Stimulated activated CD8-positive, alpha-beta memory T cell treated with anti-CD3 and anti-CD28 coated beads, Interleukin-2, amount 100 ng/mL, for 1 hour (primary cell): ENCODE results near the gene ERICH3.
"Not testable (repeated sequence)": the region's sequence is repeated elsewhere in the genome, so short reads cannot be mapped to it uniquely, and the experiment has no call there.

Experiments
- DNase-seq, 2 donors: peaks; one replicate each; pipeline ENCODE4 v3.0.0-alpha.2; 2020; ENCODE audit warnings: low read depth in 2 of 2

ERICH3 gene

DNA sequence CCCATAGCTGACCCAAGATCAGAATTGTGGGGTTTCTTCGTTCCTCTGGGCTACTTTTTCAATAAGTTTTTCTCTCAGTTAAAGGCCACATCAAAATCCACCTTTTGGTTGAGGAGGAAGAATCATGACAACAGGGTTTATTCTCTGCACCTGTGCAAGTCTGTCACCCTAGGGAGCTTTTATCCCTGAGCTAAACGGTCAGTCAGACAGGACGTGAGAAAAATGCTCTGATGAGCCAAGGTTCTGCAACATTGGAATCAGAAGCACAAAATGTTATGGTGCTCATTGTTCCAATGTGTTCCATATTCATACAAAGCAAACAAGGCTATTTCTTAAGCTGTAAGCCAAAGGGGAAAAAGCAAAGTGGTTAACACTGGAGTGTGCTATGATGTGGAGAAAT, 7.4 kb upstream of the ERICH3 start:
- DNase-seq, result no peak

DNA sequence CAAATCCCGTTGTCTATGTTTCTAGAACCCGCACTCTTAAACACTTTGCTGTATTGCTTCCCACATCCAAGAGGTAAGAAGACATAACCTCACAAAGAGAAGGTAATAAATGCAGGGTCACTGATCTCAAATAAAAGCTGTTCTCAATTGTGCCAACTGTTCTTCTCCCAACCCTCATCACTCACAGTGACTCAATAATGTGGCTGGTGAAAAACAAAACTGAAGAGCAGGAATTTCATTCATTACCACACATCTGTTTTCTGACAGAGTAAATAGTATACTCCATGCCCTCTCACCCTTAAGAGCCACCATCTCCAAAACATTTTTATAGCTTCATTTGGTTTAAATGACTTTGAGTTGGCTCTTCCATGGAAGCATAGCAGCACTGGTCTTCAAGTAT, 6.2 kb upstream of the ERICH3 start:
- DNase-seq, result no peak

DNA sequence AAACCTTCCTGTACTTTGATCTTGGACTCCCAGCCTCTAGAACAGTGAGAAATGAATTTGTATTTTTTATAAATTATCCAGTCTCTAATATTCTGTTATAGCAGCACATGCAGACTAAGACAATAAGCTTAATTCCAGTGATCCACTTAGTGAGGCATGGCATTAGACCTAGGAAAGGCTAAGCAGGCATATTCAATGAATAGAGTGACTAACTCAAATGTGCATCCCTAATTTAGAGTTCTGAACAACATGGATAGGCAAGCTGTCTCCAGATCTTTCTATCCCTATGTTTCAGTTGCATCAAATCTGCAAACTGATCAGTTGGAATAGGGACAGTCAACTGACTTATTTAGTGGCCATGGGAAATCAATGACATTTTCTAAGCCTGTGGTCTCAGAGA, 4.3 kb upstream of the ERICH3 start:
- DNase-seq, result no peak

DNA sequence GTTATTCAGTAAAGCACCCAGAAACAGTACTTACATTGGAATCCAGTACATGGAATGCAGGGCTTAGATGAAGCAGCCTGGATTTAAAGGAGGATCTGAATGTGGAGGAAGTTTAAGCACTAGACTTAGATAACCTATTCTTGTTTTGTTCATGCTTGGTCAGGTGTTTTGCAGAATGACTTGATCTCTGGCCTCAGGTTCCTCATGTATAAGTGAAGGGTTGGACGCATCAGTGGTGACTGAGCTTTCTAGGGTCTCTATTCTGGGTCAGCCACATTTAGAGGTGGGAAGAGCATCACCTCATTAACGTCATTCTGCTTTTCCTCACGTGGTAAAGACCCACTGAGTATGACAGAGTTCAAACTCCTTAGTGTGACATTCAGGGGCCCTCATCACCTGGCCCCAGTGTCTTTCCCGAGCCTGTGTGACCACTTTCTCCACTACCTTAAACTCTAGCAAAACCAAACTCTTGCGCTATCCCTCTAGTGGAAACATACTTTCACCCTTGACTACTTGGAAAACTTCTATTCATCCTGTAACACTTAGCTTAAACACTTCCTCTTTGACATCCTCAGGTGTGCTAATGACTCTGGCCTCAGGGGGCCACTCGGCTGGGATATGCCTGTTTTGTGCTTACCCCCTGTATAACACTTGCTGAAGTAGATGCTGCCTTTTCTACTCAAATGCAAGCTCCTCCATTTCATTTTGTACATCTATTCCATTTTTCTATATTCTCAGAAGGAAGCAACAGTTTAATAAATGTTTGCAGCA, 871 bp upstream of the ERICH3 start:
- no peak for DNase-seq

DNA sequence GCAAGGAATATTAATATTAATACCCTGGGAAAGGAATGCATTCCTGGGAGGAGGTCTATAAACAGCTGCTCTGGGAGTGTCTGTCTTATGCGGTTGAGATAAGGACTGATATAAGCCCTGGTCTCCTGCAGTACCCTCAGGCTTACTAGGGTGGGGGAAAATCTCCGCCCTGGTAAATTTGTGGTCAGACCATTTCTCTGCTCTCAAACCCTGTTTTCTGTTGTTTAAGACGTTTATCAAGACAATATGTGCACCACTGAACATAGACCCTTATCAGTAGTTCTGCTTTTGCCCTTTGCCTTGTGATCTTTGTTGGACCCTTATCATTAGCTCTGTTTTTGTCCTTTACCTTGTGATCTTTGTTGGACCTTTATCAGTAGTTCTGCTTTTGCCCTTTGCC, 2.7 kb downstream of the ERICH3 start:
- not testable (repeated sequence) for DNase-seq

DNA sequence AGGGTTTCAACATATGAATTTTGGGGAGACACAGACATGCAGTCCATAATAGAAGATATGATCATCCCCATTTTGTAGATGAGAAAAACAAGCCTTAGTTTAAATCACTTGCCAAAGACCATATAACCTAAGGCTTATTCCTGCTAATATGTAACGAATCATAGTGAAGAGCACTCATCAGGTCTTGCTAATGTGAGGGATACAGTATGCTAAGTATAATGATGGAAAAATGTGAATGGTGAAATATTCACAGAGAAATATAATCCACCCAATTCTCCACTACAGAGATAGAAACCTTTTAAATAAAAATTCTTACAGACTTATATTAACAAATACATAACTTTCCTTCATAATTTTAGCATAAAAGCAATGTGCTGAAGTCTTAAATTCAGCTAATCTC, 18.9 kb downstream of the ERICH3 start:
- DNase-seq, result no peak

DNA sequence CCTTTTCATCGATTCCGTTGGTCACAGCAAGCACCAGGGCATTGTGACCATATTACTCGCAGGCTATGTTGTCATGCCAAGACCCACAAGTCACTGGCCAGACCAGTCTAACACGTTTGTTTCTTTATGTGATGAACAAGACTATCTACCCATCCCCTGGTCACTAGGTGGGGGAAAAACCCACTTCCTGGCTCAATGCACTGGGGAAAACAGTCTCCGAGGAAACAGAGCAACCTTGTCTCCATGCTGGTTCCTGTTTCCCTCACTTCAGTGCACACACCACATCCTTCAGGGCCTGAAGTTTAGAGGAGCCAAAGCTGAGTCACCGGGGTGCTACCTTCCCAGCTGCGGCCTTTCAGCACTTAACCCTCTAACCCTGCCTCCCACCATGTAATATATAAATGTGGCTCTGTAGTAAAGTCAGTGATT, 20.9 kb downstream of the ERICH3 start:
- DNase-seq, result no peak

DNA sequence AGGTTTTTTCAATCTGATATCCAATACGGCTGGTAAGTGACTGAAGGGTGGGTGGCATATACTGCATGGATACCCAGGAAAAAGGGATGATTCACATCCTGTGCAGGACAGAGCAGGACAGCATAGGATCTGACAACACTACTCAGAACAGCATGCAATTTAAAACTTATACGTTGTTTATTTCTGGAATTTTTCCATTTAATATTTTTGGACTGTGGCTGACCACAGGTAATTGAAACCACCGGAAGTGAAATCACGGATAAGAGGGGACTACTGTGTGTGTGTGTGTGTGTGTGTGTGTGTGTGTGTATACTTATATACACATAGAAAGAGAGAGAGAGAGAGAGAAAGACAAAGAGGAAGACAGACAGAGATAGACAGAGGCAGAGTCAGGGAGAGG, 23.0 kb downstream of the ERICH3 start:
- DNase-seq, result no peak

DNA sequence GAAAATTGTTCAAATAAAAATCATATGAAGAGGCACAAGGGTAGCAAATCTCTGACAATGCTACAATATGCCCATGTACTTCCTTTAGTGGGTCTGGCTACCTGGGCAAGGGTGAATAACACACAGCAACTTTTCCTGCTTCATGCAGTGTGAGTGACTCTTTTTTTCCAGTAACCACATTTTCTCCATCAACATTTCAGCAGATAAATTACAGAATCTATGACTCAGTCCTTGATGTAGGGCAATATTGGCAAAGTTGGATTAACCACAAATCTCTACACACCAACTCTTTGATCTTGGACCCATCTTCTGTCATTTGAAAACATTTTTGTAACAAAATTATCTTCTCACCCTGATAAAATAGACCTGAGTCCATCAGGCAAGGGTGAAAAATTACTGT, 31.7 kb downstream of the ERICH3 start:
- no peak for DNase-seq

DNA sequence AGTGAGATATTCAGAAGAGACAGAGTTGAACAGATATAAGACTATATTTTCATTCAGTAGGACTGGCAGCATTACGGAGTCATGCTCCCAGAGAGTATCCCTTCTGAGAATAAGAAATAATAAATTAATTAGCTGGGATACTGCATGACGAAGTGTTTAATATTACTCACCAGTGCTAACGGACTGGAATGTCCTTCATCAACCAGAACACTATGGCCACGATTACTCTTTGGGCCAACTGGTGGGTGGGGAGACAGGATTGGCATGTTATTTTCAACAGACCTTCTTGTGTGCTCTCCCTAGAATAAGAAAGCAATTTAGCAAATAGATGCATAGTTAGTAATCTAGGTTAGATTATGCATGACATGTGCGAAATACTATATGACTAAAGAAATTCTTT, 32.4 kb downstream of the ERICH3 start:
- no peak for DNase-seq

DNA sequence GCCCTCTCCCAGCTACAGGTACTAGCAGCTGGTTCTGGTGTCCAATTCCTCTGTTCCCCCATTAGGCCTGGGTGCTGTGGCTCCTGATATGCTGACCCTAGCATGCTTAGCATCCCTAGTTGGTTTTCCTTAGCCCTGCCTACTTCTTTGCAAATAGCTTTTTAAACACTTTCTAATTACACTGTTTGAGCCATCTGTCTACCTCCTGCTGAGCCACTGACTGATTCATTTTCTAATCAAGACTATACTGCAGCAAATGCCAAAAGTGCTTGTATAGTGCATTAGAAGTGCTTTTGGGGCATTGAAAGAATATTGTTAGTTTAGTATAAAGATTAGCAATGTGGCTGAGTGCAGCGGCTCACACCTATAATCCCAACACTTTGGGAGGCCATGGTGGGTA, 36.3 kb downstream of the ERICH3 start:
- DNase-seq, result no peak

DNA sequence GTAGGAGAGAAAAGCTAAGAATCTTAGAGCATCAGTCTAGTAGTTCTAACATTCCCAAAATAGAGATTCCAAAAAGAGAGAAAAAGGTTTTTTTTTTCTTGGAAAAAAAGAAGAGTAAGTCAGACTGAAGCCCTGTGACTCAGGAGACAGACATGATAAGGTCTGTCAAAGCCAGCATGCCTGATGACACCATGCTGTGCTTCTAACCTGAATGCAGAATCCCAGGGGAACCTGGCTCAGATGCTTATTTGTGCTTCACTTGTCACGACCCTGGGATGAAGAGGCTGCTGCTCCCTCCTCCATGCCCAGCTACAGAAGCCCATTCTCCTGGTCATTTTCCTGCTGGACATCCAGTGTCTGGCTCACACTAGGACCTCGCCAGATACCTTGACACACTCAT, 44.3 kb downstream of the ERICH3 start:
- no peak for DNase-seq

DNA sequence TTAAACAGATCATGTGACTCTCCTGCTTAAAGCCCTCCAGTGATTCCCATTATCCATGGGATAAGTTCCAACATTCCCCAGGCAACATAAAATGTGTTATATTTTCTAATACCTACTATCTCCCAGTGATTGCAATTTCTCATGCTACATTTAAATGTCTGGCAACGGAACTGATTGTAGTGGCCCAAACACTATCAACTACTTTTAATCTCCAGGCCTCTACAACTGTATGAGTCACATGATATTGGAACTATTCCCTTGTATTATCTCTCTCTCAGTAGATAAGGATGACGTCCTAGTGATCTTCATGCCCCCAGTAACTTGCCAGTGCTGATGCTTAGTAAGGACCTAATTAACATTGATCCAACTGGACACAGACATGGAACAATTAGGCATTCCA, 49.9 kb downstream of the ERICH3 start:
- DNase-seq, result no peak

DNA sequence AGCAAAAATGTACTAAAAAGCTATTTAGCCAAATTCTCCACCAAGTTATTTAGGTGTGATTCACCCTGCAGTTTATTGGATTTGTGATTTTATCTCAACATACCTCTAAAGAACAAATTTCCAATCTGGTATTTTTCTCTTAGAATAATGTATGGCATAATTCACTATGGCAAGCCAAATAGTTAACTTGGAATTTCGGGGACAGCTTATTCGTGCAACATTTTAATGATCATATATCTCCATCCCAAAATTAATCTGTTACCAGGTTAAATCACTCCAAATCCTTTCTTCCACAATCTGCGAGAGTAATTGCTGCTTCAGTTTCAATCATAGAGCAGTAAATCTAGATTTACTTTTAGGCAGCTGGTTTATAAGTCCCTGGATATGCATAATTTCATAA, 53.4 kb downstream of the ERICH3 start:
- DNase-seq, result no peak

DNA sequence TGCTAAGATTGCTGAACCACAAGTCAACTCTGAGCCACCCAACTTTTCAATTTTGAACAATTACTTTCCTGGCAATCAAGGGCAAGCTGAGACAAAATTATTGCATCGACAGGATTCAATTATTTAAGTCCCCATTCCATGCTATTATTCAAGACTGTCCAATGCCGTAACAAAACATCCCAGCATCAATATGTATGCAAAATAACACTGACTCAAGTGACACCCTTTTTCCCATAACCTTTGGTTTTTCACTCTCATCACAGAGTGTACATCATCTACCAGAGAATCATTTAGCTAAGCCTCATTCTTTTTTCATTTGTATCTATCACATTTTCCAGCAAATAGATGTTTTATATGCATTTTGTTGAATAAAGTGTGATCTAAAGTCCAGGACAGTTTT, 54.6 kb downstream of the ERICH3 start:
- no peak for DNase-seq

DNA sequence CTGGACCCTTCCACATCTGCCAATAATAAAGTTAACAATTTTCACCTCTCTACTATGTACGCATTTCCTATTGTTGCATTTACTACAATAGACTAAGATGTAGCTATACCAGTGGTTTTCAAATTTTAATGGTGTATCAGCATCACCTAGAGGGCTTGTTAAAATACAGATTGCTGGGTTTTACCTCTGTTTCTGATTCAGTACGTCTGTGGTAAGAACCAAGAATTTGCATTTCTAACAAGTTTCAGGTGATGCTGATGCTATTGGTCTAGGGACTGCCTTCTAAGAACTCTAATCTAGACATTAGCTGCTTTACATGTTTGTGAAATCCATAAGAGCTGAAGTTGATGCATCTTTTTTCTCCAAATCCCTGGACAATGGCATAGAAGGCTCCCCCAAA, 59.7 kb downstream of the ERICH3 start:
- DNase-seq, result no peak

DNA sequence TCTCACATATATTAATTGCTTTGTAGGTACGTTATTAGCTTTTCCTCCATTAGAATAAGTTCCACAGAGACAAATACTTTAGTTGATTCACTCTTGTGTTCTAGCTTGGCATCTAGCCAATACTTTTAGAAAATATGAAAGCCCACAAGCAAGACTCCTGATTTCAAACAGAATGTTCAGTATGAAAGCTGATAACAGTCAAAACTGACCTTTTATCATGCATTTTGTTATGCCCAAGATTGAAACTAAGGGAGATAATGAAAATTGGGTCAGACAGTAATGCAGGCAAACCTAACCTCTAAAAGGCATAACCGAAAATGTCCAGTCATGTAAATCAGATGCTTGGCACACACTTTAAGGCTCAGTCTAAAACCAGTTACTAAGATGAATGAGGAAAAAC, 61.7 kb downstream of the ERICH3 start:
- DNase-seq, result no peak

DNA sequence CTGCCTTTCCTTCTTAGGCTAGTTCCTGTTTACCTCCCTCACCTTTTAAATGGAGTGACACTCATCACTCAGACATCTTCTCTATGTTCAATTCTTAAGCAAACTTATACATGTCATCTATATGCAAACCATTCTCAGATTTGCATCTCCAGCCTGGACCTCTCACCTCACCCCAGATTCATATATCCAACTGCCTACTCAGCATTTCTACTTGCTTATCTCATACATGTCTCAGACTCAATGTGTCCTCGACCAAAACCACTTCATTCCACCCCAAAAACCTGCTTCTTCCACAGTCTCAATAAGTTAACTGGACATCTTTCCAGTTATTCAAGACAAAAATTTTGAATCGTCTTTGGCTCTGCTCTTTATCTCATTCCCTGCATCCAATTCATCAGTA, 62.6 kb downstream of the ERICH3 start:
- no peak for DNase-seq

DNA sequence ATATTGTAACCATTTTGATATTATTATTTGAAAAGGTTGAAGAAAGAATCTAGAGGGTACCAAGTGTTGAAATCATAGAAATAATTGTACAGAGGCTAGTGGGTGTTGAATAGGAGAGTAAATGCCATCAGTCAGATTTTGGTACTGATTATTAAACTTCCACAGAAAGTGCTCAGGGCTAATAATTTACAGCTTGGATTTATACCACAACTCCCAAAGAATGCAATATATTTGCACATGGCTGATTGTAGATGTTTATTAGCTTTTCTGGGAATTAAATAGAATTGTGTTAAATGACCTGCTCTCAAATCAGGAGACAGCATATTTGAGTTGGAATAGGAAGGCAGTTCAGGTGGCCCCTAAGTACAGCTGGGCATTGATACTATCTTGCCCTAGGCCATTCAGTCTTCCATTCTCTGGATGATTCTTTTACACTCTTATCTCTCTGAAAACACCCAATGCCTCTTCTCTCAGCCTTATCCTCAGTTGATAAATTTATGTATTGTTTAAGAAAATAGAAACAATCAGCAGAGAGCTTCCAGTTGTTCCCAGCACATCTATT, 63.7 kb downstream of the ERICH3 start:
- no peak for DNase-seq

DNA sequence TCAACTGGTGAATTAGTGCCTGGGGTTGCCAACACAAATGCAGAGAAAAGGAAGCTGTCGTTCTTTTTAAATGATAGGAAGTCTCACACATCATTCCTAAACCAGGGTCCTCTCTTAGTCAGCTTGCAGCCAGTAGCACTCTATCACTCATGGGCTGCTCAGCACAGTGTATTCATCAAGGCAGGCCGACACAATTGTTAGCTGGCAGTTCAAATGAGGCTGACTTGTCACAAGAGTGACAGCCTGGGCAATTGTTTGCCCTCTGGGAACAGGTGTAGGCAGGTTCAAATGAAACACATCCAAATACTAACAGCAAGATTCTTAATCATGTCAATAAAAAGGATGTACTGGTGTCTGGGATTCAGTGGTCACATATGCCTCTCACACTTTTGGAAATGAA, 76.9 kb downstream of the ERICH3 start:
- DNase-seq, result no peak

DNA sequence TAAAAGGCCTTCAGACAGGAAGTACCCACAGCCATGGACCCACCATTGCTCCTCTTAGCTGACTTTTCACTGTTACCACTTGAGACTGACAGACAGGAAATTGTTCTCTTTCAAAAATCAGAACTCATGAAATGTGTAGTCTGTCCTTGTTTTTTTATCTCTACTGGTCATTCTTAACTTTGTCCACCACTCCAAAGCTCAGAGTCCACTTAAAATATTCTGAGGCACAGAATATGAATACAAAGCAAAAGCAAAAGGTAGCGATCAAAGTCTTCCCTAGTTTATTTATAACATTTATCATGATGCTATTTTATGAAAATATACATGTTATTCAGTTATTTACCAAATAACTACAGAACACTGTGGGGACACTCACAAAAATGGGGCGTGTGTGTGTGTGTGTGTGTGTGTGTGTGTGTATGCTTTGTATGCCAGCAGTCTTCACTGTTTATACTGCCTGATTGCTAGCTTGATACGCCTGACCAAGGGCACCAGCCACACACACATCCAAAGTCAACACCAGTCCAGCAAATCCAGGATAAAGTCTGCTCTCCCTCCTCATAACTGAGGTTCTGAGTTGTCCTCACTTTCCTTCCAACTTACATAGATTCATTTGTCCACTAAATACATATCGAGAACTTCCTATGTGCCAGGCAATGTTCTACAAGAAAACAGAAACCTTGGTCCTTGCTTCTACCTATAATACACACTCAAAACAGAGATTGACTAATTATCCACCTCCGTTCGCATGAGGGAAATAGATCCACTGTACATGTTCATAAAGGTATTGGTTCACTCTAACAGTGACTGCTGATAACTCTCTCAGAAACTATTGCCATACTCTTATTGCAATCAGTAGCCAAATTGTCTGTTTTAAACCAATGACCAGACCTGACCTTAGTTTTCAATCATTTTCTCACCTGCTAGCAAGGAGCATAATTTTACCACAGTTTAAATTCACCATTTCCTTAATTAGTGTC, 79.4 kb downstream of the ERICH3 start:
- DNase-seq, result no peak

DNA sequence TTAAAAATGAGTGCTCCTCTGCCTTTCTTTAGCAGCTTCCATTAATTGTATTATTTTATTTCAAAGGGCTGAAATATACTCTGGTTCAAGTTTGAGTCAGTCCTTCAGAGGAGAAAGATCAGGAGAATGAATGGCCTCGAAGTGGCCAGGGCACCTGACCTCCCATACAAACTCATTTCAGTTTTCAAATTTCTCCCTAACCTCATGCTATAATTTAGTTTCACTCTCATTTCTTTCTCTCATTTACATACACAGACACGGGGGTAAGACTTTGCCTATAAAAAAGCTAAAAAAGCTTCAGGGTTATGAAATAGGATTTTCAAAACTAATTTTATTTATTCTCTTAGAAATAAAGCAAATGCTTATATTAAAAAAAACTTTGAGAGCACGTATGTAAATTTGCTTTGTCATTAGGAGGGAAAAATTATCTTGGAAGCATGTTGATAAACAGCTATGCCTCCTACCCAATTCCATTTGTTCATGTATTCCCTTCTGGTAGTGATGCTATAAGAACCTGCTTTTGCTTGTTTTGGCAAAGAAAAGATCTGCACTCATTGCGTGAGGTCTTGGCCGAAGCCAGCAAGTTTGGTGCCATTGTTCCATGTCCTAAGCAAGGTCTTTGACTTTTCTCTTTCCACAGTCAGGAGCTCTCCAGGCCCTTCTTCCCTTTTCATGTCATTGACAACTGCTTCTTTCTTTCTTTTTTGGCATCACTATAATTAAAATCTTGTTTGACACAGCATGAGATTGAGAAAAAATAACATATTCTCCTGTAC, 80.8 kb downstream of the ERICH3 start:
- DNase-seq, result no peak
